DMS53 (cell line): ENCODE measurements around the gene ADAT2.

Experiments
- DNase-seq: peaks from one replicate; lab custom pipeline; 2025; lab: John Stamatoyannopoulos, UW

ADAT2 gene

GRCh38 chr6:143441680-143442545, 8.6 kb downstream of the ADAT2 start:
- no peak for DNase-seq

- DNase-seq: no peak
Observed at GRCh38 chr6:143441010-143441409, 9.5 kb downstream of the ADAT2 start.

- no peak for DNase-seq
Observed at GRCh38 chr6:143432588-143432987, 17.9 kb downstream of the ADAT2 start.

GRCh38 chr6:143431226-143431625, 19.3 kb downstream of the ADAT2 start:
- no peak for DNase-seq

GRCh38 chr6:143429970-143430369, 20.5 kb downstream of the ADAT2 start:
- no peak for DNase-seq

- DNase-seq: peak; percentile 80
Observed at GRCh38 chr6:143427109-143427817, 23.2 kb downstream of the ADAT2 start.

DNA sequence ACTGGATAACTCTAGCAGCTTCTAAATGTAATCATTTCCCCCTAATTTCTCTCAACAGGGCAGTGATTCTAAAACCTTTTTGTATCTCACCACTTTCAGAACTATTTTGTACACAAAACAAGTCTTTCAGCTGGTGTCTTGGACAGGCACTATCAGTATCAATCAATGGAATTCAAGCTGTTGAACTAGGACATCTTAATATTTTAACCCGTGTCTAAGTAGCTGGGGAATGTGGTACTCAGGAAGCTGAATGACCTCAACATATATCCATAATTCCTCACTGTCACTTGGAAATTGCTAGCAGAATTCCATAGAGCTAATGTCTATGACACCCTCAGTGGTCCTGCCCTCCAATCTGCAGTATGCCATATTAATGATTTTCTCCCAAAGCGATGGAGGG, 24.5 kb downstream of the ADAT2 start:
- no peak for DNase-seq

DNA sequence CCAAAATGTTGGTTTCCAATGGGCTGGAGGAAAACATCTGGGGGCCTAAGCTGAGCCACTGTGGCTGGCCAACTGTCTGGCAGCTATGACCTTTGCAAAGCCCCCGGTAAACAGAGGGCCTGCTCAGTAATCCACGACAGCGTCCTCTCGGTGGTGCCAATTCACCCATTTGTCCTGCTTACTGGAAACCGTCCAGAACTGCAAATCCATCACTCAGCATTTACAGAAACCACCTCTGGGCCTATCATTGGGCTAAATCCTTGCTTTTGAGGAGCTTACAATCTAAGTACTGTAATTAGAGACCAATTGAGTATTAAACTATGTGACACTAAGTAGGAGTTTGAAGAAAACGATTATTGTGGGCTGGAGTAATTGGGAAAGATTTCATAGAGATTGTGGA, 31.0 kb downstream of the ADAT2 start:
- DNase-seq: no peak

DNA sequence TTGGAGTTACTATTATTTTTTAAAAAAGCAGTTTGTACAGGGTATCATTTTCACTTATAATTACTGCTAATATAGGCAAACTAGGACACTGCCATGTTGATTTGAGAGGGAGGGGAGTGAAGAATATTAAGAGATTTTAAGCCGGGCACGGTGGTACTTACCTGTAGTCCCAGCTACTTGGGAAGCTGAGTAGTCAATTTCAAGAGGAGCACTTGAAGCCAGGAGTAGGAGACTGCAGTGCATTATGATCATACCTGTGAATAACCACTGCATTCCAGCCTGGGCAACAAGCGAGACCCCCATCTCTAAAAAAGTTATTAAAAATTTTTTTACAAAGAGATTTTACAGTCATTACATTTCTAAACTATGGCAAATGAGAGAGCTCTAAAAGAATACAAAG, 35.7 kb downstream of the ADAT2 start:
- DNase-seq: no peak

DNA sequence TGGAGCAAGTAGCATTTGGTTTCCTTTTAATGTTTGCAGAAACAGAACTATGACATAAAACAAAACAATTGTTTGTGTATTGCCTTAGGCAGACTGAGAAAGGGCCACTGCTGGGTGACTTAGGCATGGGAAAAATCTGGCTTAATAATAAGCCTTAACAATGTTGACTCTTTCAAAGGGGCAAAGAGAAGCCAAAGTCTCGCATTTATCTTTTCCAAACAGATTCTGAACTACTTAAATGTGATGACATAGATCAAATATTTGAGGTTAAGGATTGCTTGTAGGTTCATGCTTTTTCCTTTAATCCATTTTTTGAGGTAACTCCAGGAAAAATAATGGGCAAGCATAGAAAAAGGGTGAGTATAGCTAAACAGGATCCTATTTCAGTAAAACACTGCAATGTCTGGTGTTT, 39.6 kb downstream of the ADAT2 start:
- DNase-seq: no peak

DNA sequence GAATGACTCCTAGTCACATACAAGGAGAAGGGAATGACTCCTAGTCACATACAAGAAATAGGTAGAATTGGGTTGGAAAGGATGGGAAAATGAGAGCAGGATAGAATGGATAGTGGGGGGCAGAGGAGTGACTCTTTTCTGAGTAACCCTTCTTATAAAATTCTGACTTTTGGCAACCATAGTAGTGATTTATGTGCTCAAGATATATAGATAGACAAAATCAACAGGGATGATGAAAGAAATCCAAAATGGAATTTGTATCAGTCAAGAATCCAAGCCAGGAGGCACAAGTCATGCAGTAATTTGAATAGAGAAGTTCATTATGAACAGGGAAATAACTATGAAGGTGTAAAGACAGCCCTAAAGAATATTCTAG, 41.7 kb downstream of the ADAT2 start:
- no peak for DNase-seq

- DNase-seq: no peak
Observed at GRCh38 chr6:143408151-143408786, 42.2 kb downstream of the ADAT2 start.

DNA sequence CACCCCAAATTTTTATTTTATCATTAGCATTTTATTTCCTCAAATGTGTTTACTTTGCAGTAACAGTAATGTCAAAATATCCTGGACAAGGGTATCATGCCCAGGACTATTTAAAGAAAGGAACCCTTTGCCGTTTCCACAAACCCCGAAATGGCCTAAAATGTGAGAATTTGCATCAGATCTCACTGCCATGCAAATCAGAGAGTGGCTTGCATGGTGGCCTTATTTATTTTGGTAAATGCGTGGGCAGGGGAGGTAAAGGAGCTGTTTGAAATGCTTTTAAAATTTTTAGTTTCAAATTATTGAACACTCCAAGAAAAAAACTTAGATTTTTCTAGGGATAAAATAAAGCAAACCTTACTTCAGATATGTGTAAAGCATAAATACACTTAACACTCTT, 43.8 kb downstream of the ADAT2 start:
- DNase-seq: no peak

GRCh38 chr6:143405373-143406154, 44.9 kb downstream of the ADAT2 start:
- no peak for DNase-seq

GRCh38 chr6:143402721-143403336, 47.7 kb downstream of the ADAT2 start:
- no peak for DNase-seq

- no peak for DNase-seq
Observed at GRCh38 chr6:143401636-143402370, 48.7 kb downstream of the ADAT2 start.

DNA sequence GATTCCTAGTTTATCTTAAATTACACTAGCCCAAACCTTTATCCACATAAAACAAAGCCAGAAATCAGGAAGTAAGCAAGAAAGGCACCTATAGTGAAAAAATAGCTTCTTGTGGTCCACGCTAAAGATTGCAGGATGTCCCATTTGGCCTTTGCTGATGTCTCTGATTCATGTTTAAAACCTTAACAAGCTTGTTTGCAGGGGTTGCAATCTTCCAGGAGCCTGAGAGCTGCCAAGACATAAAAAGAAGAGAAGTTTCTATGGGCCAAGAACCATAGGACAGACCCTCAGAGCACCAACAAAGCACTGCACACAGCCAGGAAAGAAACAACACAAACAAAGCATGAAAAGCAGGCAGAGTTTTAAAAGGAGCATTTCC, 49.4 kb downstream of the ADAT2 start:
- no peak for DNase-seq

GRCh38 chr6:143400258-143401067, 50.0 kb downstream of the ADAT2 start:
- DNase-seq: peak; percentile 69

GRCh38 chr6:143399775-143400174, 50.7 kb downstream of the ADAT2 start:
- no peak for DNase-seq

- no peak for DNase-seq
Observed at GRCh38 chr6:143399176-143399575, 51.3 kb downstream of the ADAT2 start.
